ELR (cell line): ENCODE results near the gene GLO1.
A peak's percentile ranks its signal among the peaks of the same experiment; 100 is the strongest.
"Not testable (repeated sequence)": the region's sequence is repeated elsewhere in the genome, so short reads cannot be mapped to it uniquely, and the experiment has no call there.

ENCODE experiments used
- DNase-seq: peaks from one replicate; pipeline ENCODE4 v3.0.0-alpha.2; 2015; ENCODE audit warnings: low read depth

GLO1 gene

GRCh38 chr6:38705924-38706323 is 3.0 kb upstream of the GLO1 start:
- no peak for DNase-seq

GRCh38 chr6:38703949-38704590 is 1.1 kb upstream of the GLO1 start:
- DNase-seq: no peak

- DNase-seq: no peak
These were observed 1.4 kb downstream of the GLO1 start for GRCh38 chr6:38701551-38701950.

GRCh38 chr6:38699702-38700101 is 3.2 kb downstream of the GLO1 start:
- DNase-seq: not testable (repeated sequence)

GRCh38 chr6:38697846-38698245 is 5.1 kb downstream of the GLO1 start:
- no peak for DNase-seq

GRCh38 chr6:38696345-38696744 is 6.6 kb downstream of the GLO1 start:
- DNase-seq: no peak

GRCh38 chr6:38695933-38696332 is 7.0 kb downstream of the GLO1 start:
- DNase-seq: no peak

- DNase-seq: no peak
These were observed 7.6 kb downstream of the GLO1 start for GRCh38 chr6:38695227-38695900.

- no peak for DNase-seq
These were observed 14.3 kb downstream of the GLO1 start for GRCh38 chr6:38688579-38689087.

- no peak for DNase-seq
These were observed 15.4 kb downstream of the GLO1 start for GRCh38 chr6:38687549-38687948.

- no peak for DNase-seq
These were observed 15.9 kb downstream of the GLO1 start for GRCh38 chr6:38687043-38687353.

- DNase-seq: no peak
These were observed 16.5 kb downstream of the GLO1 start for GRCh38 chr6:38686270-38687042.

GRCh38 chr6:38684904-38685303 is 18.0 kb downstream of the GLO1 start:
- no peak for DNase-seq

- DNase-seq: no peak
These were observed 18.7 kb downstream of the GLO1 start for GRCh38 chr6:38684237-38684636.

- no peak for DNase-seq
These were observed 21.1 kb downstream of the GLO1 start for GRCh38 chr6:38681850-38682249.

GRCh38 chr6:38679668-38680067 is 23.3 kb downstream of the GLO1 start:
- no peak for DNase-seq

GRCh38 chr6:38678178-38678760 is 24.7 kb downstream of the GLO1 start:
- DNase-seq: no peak

- DNase-seq: no peak
These were observed 25.9 kb downstream of the GLO1 start for GRCh38 chr6:38676974-38677544.

- no peak for DNase-seq
These were observed 26.5 kb downstream of the GLO1 start for GRCh38 chr6:38676236-38676973.

GRCh38 chr6:38673397-38674165 is 29.4 kb downstream of the GLO1 start:
- DNase-seq: peak; percentile 26
